GM19438 (cell line): ENCODE measurements around the gene FASTKD1.
"Not testable (repeated sequence)": the region's sequence is repeated elsewhere in the genome, so short reads cannot be mapped to it uniquely, and the experiment has no call there.

Experiments used
- ATAC-seq: cut with Tn5 transposase; IDR thresholded peaks from one replicate; pipeline ENCODE4 v1.9.1; 2021; ENCODE audit warnings: low read depth; ENCODE audit not compliant: unreplicated experiment

Gene FASTKD1

GRCh38 chr2:169573160-169573973 lies at the start of gene FASTKD1:
Gene FASTKD1, minus strand, starts transcription at chr2:169573865. Its CDS starts 1,836 bp downstream, at chr2:169572029.
- peak; percentile 99 for ATAC-seq

GRCh38 chr2:169623235-169623634 lies 49.6 kb upstream of the FASTKD1 start:
- ATAC-seq, result no peak

- no peak for ATAC-seq
These were observed 46.8 kb upstream of the FASTKD1 start for GRCh38 chr2:169620509-169620908.

GRCh38 chr2:169619946-169620345 lies 46.3 kb upstream of the FASTKD1 start:
- ATAC-seq, result no peak

GRCh38 chr2:169615982-169616381 lies 42.3 kb upstream of the FASTKD1 start:
- not testable (repeated sequence) for ATAC-seq

GRCh38 chr2:169613876-169614275 lies 40.2 kb upstream of the FASTKD1 start:
- ATAC-seq, result no peak

GRCh38 chr2:169609264-169609663 lies 35.6 kb upstream of the FASTKD1 start:
- no peak for ATAC-seq

- ATAC-seq, result no peak
These were observed 25.9 kb upstream of the FASTKD1 start for GRCh38 chr2:169599568-169599967.

- ATAC-seq, result no peak
These were observed 25.3 kb upstream of the FASTKD1 start for GRCh38 chr2:169598982-169599381.

GRCh38 chr2:169596546-169596945 lies 22.9 kb upstream of the FASTKD1 start:
- ATAC-seq, result not testable (repeated sequence)

- ATAC-seq, result no peak
These were observed 17.1 kb upstream of the FASTKD1 start for GRCh38 chr2:169590804-169591203.

- no peak for ATAC-seq
These were observed 12.0 kb upstream of the FASTKD1 start for GRCh38 chr2:169585673-169586072.

GRCh38 chr2:169584005-169584877 lies 10.6 kb upstream of the FASTKD1 start, which contains the start of gene PPIG:
Gene PPIG, plus strand, starts transcription at chr2:169584351. Its CDS starts 19,691 bp downstream, at chr2:169604042.
- ATAC-seq, result peak; percentile 89

GRCh38 chr2:169583518-169583917 lies 9.9 kb upstream of the FASTKD1 start:
- no peak for ATAC-seq

GRCh38 chr2:169582552-169583266 lies 9.0 kb upstream of the FASTKD1 start:
- ATAC-seq, result not testable (repeated sequence)

GRCh38 chr2:169579044-169579443 lies 5.4 kb upstream of the FASTKD1 start:
- no peak for ATAC-seq

GRCh38 chr2:169575264-169575663 lies 1.6 kb upstream of the FASTKD1 start:
- not testable (repeated sequence) for ATAC-seq

GRCh38 chr2:169574539-169574938 lies 874 bp upstream of the FASTKD1 start:
- ATAC-seq, result not testable (repeated sequence)

- no peak for ATAC-seq
These were observed 272 bp upstream of the FASTKD1 start for GRCh38 chr2:169573974-169574299.

GRCh38 chr2:169572821-169573159 lies 875 bp downstream of the FASTKD1 start:
- ATAC-seq, result no peak

GRCh38 chr2:169572189-169572588 lies 1.5 kb downstream of the FASTKD1 start:
- no peak for ATAC-seq
